Endothelial cell of umbilical vein (primary cell): ENCODE results near the gene M6PR. TPM values are rescaled to one million over a fixed set of nuclear protein-coding genes. Genes with fewer than 3 reads are reported as not detected.

Experiments used
- BruUV-seq: library from RNA; stranded (reverse); fragments of 400-500 nt; replicated peaks from 2 replicates; lab custom pipeline; 2021; lab: Mats Ljungman, UMichigan
- CTCF ChIA-PET: fragments of 300-600, 350-600 bp; sonication (Branson Sonifier 250); formaldehyde crosslinking; loops from one replicate; lab custom pipeline; 2021; ENCODE audit warnings: antibody characterized with exemption, inconsistent platforms; lab: Charles Lee
- POLR2A ChIA-PET: fragments of 300-600, 350-600 bp; sonication (Branson Sonifier 250); formaldehyde crosslinking; loops from one replicate; lab custom pipeline; 2021; ENCODE audit warnings: antibody characterized with exemption, inconsistent platforms; lab: Charles Lee
- DNase-seq: peaks from one replicate; pipeline ENCODE4 v3.0.0-alpha.2; 2011; ENCODE audit warnings: low read depth, low spot score
- FAIRE-seq: peaks from 2 replicates; lab custom pipeline; 2011; peaks lifted over from hg19 to GRCh38; lab: Jason Lieb, UNC
- H2AFZ ChIP-seq: 2 replicates; pipeline ENCODE4 v1.6.0; 2012; ENCODE audit warnings: low read depth, low read length, control low read depth, inconsistent platforms
- H3K27ac ChIP-seq: 2 replicates; pipeline ENCODE4 v1.5.1; 2011; ENCODE audit warnings: low read depth, mild to moderate bottlenecking, control low read depth, low read length, moderate library complexity; ENCODE audit not compliant: insufficient read depth
- H3K27me3 ChIP-seq, 2 experiments: 2 replicates each; pipeline versions ENCODE4 v1.6.0 to v1.6.1; 2011; ENCODE audit warnings: low read length in 2 of 2, mixed read lengths in 1 of 2; ENCODE audit not compliant: control insufficient read depth in 2 of 2, insufficient read depth in 2 of 2
- H3K36me3 ChIP-seq, 2 experiments: 2 replicates in 1 of 2; 3 replicates in 1 of 2; pipeline ENCODE4 v1.5.1; 2011; ENCODE audit warnings: low read length in 2 of 2, mild to moderate bottlenecking in 1 of 2, moderate library complexity in 1 of 2; ENCODE audit not compliant: control insufficient read depth in 2 of 2, insufficient read depth in 2 of 2; ENCODE audit errors: extremely low read depth in 1 of 2
- H3K4me1 ChIP-seq: 3 replicates; pipeline ENCODE4 v1.5.1; 2011; ENCODE audit warnings: mild to moderate bottlenecking, low read length; ENCODE audit not compliant: control insufficient read depth, insufficient read depth; ENCODE audit errors: extremely low read depth
- H3K4me2 ChIP-seq: 2 replicates; pipeline ENCODE4 v1.6.1; 2011; ENCODE audit warnings: low read length, control low read depth, mixed read lengths; ENCODE audit not compliant: insufficient read depth
- H3K4me3 ChIP-seq, 3 experiments: fragments of 200-600 bp in 1 of 3; sonication (generic), shearing (Covaris generic) in 1 of 3; replicated peaks in 1 of 3; 2 replicates each; pipeline ENCODE4 v1.5.1; 2011 to 2016; ENCODE audit warnings: control low read depth in 3 of 3, low read length in 3 of 3, mild to moderate bottlenecking in 2 of 3, inconsistent platforms in 1 of 3, low read depth in 1 of 3, moderate library complexity in 1 of 3; ENCODE audit not compliant: insufficient read depth in 1 of 3
- H3K79me2 ChIP-seq: 2 replicates; pipeline ENCODE4 v1.6.0; 2012; ENCODE audit warnings: low read length, inconsistent platforms; ENCODE audit not compliant: control insufficient read depth, insufficient read depth
- H3K9ac ChIP-seq: replicated peaks from 2 replicates; pipeline ENCODE3; 2011; ENCODE audit warnings: low read length, control low read depth; ENCODE audit not compliant: insufficient read depth; ENCODE audit errors: extremely low read depth
- H3K9me1 ChIP-seq: replicated peaks from 3 replicates; pipeline ENCODE4 v1.6.0; 2011; ENCODE audit warnings: mild to moderate bottlenecking, low read length; ENCODE audit not compliant: control insufficient read depth, insufficient read depth; ENCODE audit errors: extremely low read depth
- H3K9me3 ChIP-seq: replicated peaks from 2 replicates; pipeline ENCODE4 v1.5.1; 2012; ENCODE audit warnings: low read length, inconsistent platforms; ENCODE audit not compliant: control insufficient read depth, insufficient read depth
- H4K20me1 ChIP-seq: replicated peaks from 2 replicates; pipeline ENCODE3; 2011; ENCODE audit warnings: mild to moderate bottlenecking, low read length; ENCODE audit not compliant: control insufficient read depth, insufficient read depth; ENCODE audit errors: extremely low read depth
- EZH2 ChIP-seq: IDR thresholded peaks from 2 replicates; pipeline ENCODE4 v1.6.1; 2012; ENCODE audit warnings: borderline replicate concordance, low read depth, mild to moderate bottlenecking, moderate library complexity, low read length, inconsistent platforms; ENCODE audit not compliant: severe bottlenecking
- FOS ChIP-seq: IDR thresholded peaks from 2 replicates; pipeline ENCODE4 v1.6.1; 2011; ENCODE audit warnings: mild to moderate bottlenecking, low read length, moderate library complexity, borderline replicate concordance; ENCODE audit not compliant: insufficient read depth
- GATA2 ChIP-seq: IDR thresholded peaks from 2 replicates; pipeline ENCODE4 v1.7.0; 2011; ENCODE audit warnings: low read depth, mild to moderate bottlenecking, moderate library complexity, mixed read lengths, low read length; ENCODE audit not compliant: insufficient read length, insufficient read depth
- JUN ChIP-seq: IDR thresholded peaks from 2 replicates; pipeline ENCODE4 v1.6.1; 2011; ENCODE audit warnings: borderline replicate concordance, low read depth; ENCODE audit not compliant: insufficient read length, insufficient read depth
- MAX ChIP-seq: IDR thresholded peaks from 2 replicates; pipeline ENCODE4 v1.6.1; 2011; ENCODE audit not compliant: insufficient read depth, insufficient read length
- MYC ChIP-seq: IDR thresholded peaks from one replicate; pipeline ENCODE4 v1.6.1; 2011; ENCODE audit warnings: mild to moderate bottlenecking, low read depth, low read length
- POLR2A ChIP-seq: IDR thresholded peaks from 2 replicates; pipeline ENCODE4 v1.6.1; 2012; ENCODE audit warnings: low read depth, mild to moderate bottlenecking, control low read depth, low read length
- POLR2AphosphoS5 ChIP-seq: IDR thresholded peaks from 2 replicates; pipeline ENCODE4 v1.6.1; 2012; ENCODE audit warnings: low read depth, mild to moderate bottlenecking, control low read depth, low read length, moderate library complexity; ENCODE audit not compliant: insufficient read depth
- dilution Hi-C: fragments of 300-500 bp; cut with MboI; formaldehyde crosslinking; loops from one replicate; pipeline ENCODE4 v1.15.0; 2019; ENCODE audit warnings: low sequenced_read_pairs; ENCODE audit not compliant: extremely low pct_ligation_motif_present
- intact Hi-C: fragments of 100-400 bp; cut with micrococcal nuclease; formaldehyde crosslinking; loops from one replicate; pipeline ENCODE4 v1.10.0; 2022
- polyA plus RNA-seq, 4 experiments: library from polyadenylated mRNA; depleted of rRNA in 3 of 4; stranded (reverse) in 3 of 4; unstranded in 1 of 4; fragments of >200 nt; gene quantifications; 2 replicates each; pipeline versions ENCODE4 v1.2.1 to v1.2.3, GENCODE V29; 2011 to 2012; ENCODE audit warnings: missing spikeins in 1 of 4
- total RNA-seq: library from RNA; stranded (reverse); gene quantifications from 2 replicates; pipeline ENCODE4 v1.2.3, GENCODE V29; 2021
- TF ChIP-seq, protein P1 (sequence below), 2 donors: IDR thresholded peaks; 1 replicate in 1 of 2; 2 replicates in 1 of 2; pipeline ENCODE4 v1.5.1; 2011; ENCODE audit warnings: low read length in 2 of 2, mild to moderate bottlenecking in 2 of 2, moderate library complexity in 2 of 2, control low read depth in 1 of 2, inconsistent platforms in 1 of 2, low read depth in 1 of 2; ENCODE audit not compliant: insufficient read depth in 1 of 2; ENCODE audit errors: extremely low read depth in 1 of 2

Gene M6PR
- total and polyA plus RNA-seq, 2 donors (not counting 3 experiments of a cell fraction or from before 2014, with no cell fraction given): 124 to 142 TPM

- H3K79me2 ChIP-seq: no peaks in the 10 kb centered on the region
- no peak overlapping the region for H3K9ac ChIP-seq
- no peaks in the 10 kb centered on the region for H3K27me3 ChIP-seq
- H3K4me3 ChIP-seq: no peak overlapping the region
- peaks cover 18% of the 10 kb centered on the region for H3K4me1 ChIP-seq
- H3K9me3 ChIP-seq: no peaks in the 10 kb centered on the region
- intact Hi-C loops (no loop called here), dilution Hi-C loops (no loop called here)
- FAIRE-seq (no peak), DNase-seq (no peak)
- no peak overlapping the region for H3K4me2 ChIP-seq
- H3K9me1 ChIP-seq: no peaks in the 10 kb centered on the region
- CTCF ChIA-PET: interaction anchor here (0.6 to 4.9 kb wide), 3 partner anchors 37 to 993 kb away, joined by 3 to 24 read pairs (median 11); partner anchors contain the start of gene M6PR
- POLR2A ChIA-PET: no interaction called here
- H4K20me1 ChIP-seq: no peaks in the 10 kb centered on the region
- TF ChIP-seq, protein P1, sequence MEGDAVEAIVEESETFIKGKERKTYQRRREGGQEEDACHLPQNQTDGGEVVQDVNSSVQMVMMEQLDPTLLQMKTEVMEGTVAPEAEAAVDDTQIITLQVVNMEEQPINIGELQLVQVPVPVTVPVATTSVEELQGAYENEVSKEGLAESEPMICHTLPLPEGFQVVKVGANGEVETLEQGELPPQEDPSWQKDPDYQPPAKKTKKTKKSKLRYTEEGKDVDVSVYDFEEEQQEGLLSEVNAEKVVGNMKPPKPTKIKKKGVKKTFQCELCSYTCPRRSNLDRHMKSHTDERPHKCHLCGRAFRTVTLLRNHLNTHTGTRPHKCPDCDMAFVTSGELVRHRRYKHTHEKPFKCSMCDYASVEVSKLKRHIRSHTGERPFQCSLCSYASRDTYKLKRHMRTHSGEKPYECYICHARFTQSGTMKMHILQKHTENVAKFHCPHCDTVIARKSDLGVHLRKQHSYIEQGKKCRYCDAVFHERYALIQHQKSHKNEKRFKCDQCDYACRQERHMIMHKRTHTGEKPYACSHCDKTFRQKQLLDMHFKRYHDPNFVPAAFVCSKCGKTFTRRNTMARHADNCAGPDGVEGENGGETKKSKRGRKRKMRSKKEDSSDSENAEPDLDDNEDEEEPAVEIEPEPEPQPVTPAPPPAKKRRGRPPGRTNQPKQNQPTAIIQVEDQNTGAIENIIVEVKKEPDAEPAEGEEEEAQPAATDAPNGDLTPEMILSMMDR (IDR thresholded peaks at IDR 0.05; ENCODE audit: extremely low read depth in 1 of 2, insufficient read depth in 1 of 2, low read depth in 1 of 2, low read length in 2 of 2): no peak
- TF ChIP-seq MYC (no peak), FOS (no peak), JUN (no peak), MAX (no peak), GATA2 (no peak), EZH2 (no peak), POLR2AphosphoS5 (no peak), POLR2A (no peak)
- BruUV-seq: no TSS peak
- no peak overlapping the region for H2AFZ ChIP-seq
- no peak overlapping the region for H3K27ac ChIP-seq
- no peaks in the 10 kb centered on the region for H3K36me3 ChIP-seq
These were observed 37.7 kb downstream of the M6PR start for GRCh38 chr12:8911606-8912268.
